B cell (primary cell): ENCODE results near the gene MAD1L1.

Experiments
- CTCF ChIP-seq: fragments of 200-600 bp; IDR thresholded peaks from one replicate; pipeline ENCODE4 v1.8.0; 2022; ENCODE audit warnings: antibody characterized with exemption, mild to moderate bottlenecking
- EZH2 ChIP-seq: IDR thresholded peaks from 2 replicates; pipeline ENCODE4 v1.6.1; 2012; ENCODE audit warnings: borderline replicate concordance, low read depth, mild to moderate bottlenecking, moderate library complexity, low read length; ENCODE audit not compliant: insufficient read depth, poor library complexity, severe bottlenecking

- TF ChIP-seq CTCF (no peak), EZH2 (no peak)
Observed at GRCh38 chr7:2211259-2211880, 21.4 kb downstream of the MAD1L1 start.
